Endodermal cell (in vitro differentiated cells): ENCODE measurements around the gene CAB39. TPM values are rescaled to one million over a fixed set of nuclear protein-coding genes. Genes with fewer than 3 reads are reported as not detected.
A peak's percentile ranks its signal among the peaks of the same experiment; 100 is the strongest.

Experiments
- DNase-seq: peaks from one replicate; pipeline ENCODE4 v3.0.0-alpha.2; 2017
- H3K27ac ChIP-seq: 2 replicates; pipeline ENCODE4 v1.5.1; 2013; ENCODE audit warnings: mild to moderate bottlenecking, low read depth, low read length, moderate library complexity
- H3K27me3 ChIP-seq: 2 replicates; pipeline ENCODE4 v1.6.1; 2013; ENCODE audit warnings: mild to moderate bottlenecking, low read length, moderate library complexity; ENCODE audit not compliant: insufficient read depth, control insufficient read depth, poor library complexity, severe bottlenecking
- H3K36me3 ChIP-seq: 2 replicates; pipeline ENCODE4 v1.7.0; 2013; ENCODE audit warnings: mild to moderate bottlenecking, low read length, moderate library complexity; ENCODE audit not compliant: control insufficient read depth, insufficient read depth
- H3K4me1 ChIP-seq: one replicate; pipeline ENCODE4 v1.7.0; 2013; ENCODE audit warnings: low read length; ENCODE audit not compliant: control insufficient read depth, insufficient read depth
- H3K4me3 ChIP-seq: 2 replicates; pipeline ENCODE4 v1.5.1; 2013; ENCODE audit warnings: mild to moderate bottlenecking, low read length, moderate library complexity
- H3K9ac ChIP-seq: 2 replicates; pipeline ENCODE4 v1.6.1; 2013; ENCODE audit warnings: mild to moderate bottlenecking, low read length, moderate library complexity; ENCODE audit not compliant: poor library complexity, severe bottlenecking; ENCODE audit errors: extremely low read depth
- H3K9me3 ChIP-seq: 2 replicates; pipeline ENCODE4 v1.6.1; 2013; ENCODE audit warnings: mild to moderate bottlenecking, low read length, moderate library complexity; ENCODE audit not compliant: control insufficient read depth
- H3K27ac Mint-ChIP-seq: 2 replicates; pipeline ENCODE4 v1.8.0; 2020; ENCODE audit warnings: mixed read lengths
- H3K27me3 Mint-ChIP-seq: 2 replicates; pipeline ENCODE4 v1.8.0; 2021; ENCODE audit warnings: mild to moderate bottlenecking, mixed read lengths; ENCODE audit not compliant: insufficient read depth
- H3K36me3 Mint-ChIP-seq: 2 replicates; pipeline ENCODE4 v1.8.0; 2020; ENCODE audit warnings: low read depth, mixed read lengths
- H3K4me1 Mint-ChIP-seq: 2 replicates; pipeline ENCODE4 v1.8.0; 2020; ENCODE audit warnings: mixed read lengths
- H3K4me3 Mint-ChIP-seq: 2 replicates; pipeline ENCODE4 v1.8.0; 2020; ENCODE audit warnings: mild to moderate bottlenecking, moderate library complexity, mixed read lengths
- H3K9me3 Mint-ChIP-seq: 2 replicates; pipeline ENCODE4 v1.8.0; 2020; ENCODE audit warnings: mild to moderate bottlenecking, mixed read lengths
- CTCF ChIP-seq: fragments of 200-600 bp; sonication (generic); conservative IDR thresholded peaks from 2 replicates; pipeline ENCODE4 v1.5.0; 2021; ENCODE audit warnings: antibody characterized with exemption, mild to moderate bottlenecking
- WGBS, 2 experiments: methylation state at CpG; one replicate each; pipeline versions ENCODE4 v1.1.5 to v1.1.7; 2013; ENCODE audit warnings: missing lambda C conversion rate in 2 of 2, mixed read lengths in 1 of 2; ENCODE audit not compliant: insufficient coverage in 1 of 2, insufficient read length in 1 of 2; 5-methylcytosine and 5-hydroxymethylcytosine counted together
- total RNA-seq, 2 donors: library from RNA; stranded (reverse); fragmentation: NEBNext Ultra II Directional in 1 of 2; extraction: Animal tissue kit (Norgen Biotek cat#: 25700) in 1 of 2; gene quantifications; 2 replicates in 1 of 2; 3 replicates in 1 of 2; pipeline ENCODE4 v1.2.1, GENCODE V29; 2021

CAB39 gene
- total RNA-seq, 2 donors from 2014 or later = 41.4 to 48.4 TPM

- Histone ChIP-seq H3K9me3 (peaks cover under 1% of the 10 kb centered on the region), H3K36me3 (no peaks in the 10 kb centered on the region), H3K9ac (no peak overlapping the region), H3K4me3 (no peak overlapping the region), H3K27me3 (no peaks in the 10 kb centered on the region), H3K4me1 (no peaks in the 10 kb centered on the region), H3K27ac (no peak overlapping the region)
- H3K27me3 Mint-ChIP-seq = peaks cover 28% of the 10 kb centered on the region
- no peaks in the 10 kb centered on the region for H3K4me1 Mint-ChIP-seq
- WGBS, 2 experiments = 99 to 100% methylated on average over 2 to 4 of the region's 4 CpGs
- no peak overlapping the region for H3K4me3 Mint-ChIP-seq
- peaks cover 4% of the 10 kb centered on the region for H3K9me3 Mint-ChIP-seq
- no peak for TF ChIP-seq CTCF
- H3K36me3 Mint-ChIP-seq = no peaks in the 10 kb centered on the region
- no peak overlapping the region for H3K27ac Mint-ChIP-seq
- no peak for DNase-seq
These were observed 139.5 kb downstream of the CAB39 start for GRCh38 chr2:230852113-230852512.

GRCh38 chr2:230861552-230862255 lies 149.1 kb downstream of the CAB39 start:
- Histone ChIP-seq H3K36me3 (no peaks in the 10 kb centered on the region), H3K27ac (no peak overlapping the region), H3K4me3 (no peak overlapping the region), H3K9ac (no peak overlapping the region), H3K4me1 (peaks cover 5% of the 10 kb centered on the region), H3K27me3 (no peaks in the 10 kb centered on the region), H3K9me3 (no peaks in the 10 kb centered on the region)
- 56 to 63% methylated on average over 11 to 13 of the region's 13 CpGs for WGBS, 2 experiments
- peak; percentile 88 for DNase-seq
- Mint-ChIP-seq H3K9me3 (no peaks in the 10 kb centered on the region), H3K27ac (peak overlapping the region; percentile 17), H3K27me3 (peaks cover 13% of the 10 kb centered on the region), H3K4me3 (peak overlapping the region; percentile 8), H3K4me1 (peaks cover 12% of the 10 kb centered on the region), H3K36me3 (no peaks in the 10 kb centered on the region)
- TF ChIP-seq CTCF = no peak

- H3K4me1 ChIP-seq = peaks cover 11% of the 10 kb centered on the region
- Mint-ChIP-seq H3K4me1 (peaks cover 18% of the 10 kb centered on the region), H3K27me3 (peaks cover 13% of the 10 kb centered on the region), H3K4me3 (no peak overlapping the region), H3K27ac (no peak overlapping the region), H3K36me3 (no peaks in the 10 kb centered on the region), H3K9me3 (no peaks in the 10 kb centered on the region)
- 86 to 90% methylated on average over 4 to 5 of the region's 5 CpGs for WGBS, 2 experiments
- H3K4me3 ChIP-seq = no peak overlapping the region
- H3K36me3 ChIP-seq = no peaks in the 10 kb centered on the region
- no peaks in the 10 kb centered on the region for H3K27me3 ChIP-seq
- H3K9ac ChIP-seq = no peak overlapping the region
- H3K9me3 ChIP-seq = no peaks in the 10 kb centered on the region
- no peak for TF ChIP-seq CTCF
- no peak overlapping the region for H3K27ac ChIP-seq
- no peak for DNase-seq
These were observed 149.7 kb downstream of the CAB39 start for GRCh38 chr2:230862292-230862691.
